Thyroid gland (tissue), 4 donors: ENCODE data around the gene DPEP1. TPM values are rescaled to one million over a fixed set of nuclear protein-coding genes. Genes with fewer than 3 reads are reported as not detected.
A peak's percentile ranks its signal among the peaks of the same experiment; 100 is the strongest.

ENCODE experiments used
- DNase-seq, 2 donors: peaks; one replicate each; pipeline ENCODE4 v3.0.0-alpha.2; 2019
- H3K27ac ChIP-seq, 3 donors: fragments of 200-600 bp; sonication (generic); 1 replicate in 2 of 3; 2 replicates in 1 of 3; pipeline ENCODE4 v1.5.1; 2016 to 2019; ENCODE audit warnings: mild to moderate bottlenecking in 1 of 3, moderate library complexity in 1 of 3
- H3K27me3 ChIP-seq: fragments of 200-600 bp; sonication (generic); one replicate; pipeline ENCODE4 v1.5.1; 2019
- H3K36me3 ChIP-seq, 2 donors: fragments of 200-600 bp; sonication (generic); one replicate each; pipeline ENCODE4 v1.5.1; 2016 to 2019
- H3K4me1 ChIP-seq, 2 donors: fragments of 200-600 bp; sonication (generic); one replicate each; pipeline ENCODE4 v1.5.1; 2017 to 2019
- H3K4me3 ChIP-seq, 3 donors: fragments of 200-600 bp; sonication (generic); replicated peaks in 1 of 3; 1 replicate in 2 of 3; 2 replicates in 1 of 3; pipeline ENCODE4 v1.5.1; 2016; ENCODE audit warnings: mild to moderate bottlenecking in 1 of 3
- H3K9me3 ChIP-seq: fragments of 200-600 bp; sonication (generic); one replicate; pipeline ENCODE4 v1.5.1; 2017
- CTCF ChIP-seq, 6 experiments: fragments of 200-600 bp in 3 of 6; fragments of 450-650 bp in 3 of 6; sonication (generic) in 3 of 6; IDR thresholded peaks; one replicate each; pipeline ENCODE4 v1.5.1; 2016 to 2019; ENCODE audit warnings: antibody characterized with exemption in 6 of 6, mild to moderate bottlenecking in 2 of 6, inconsistent platforms in 1 of 6, moderate library complexity in 1 of 6
- POLR2A ChIP-seq, 2 donors: fragments of 450-650 bp; IDR thresholded peaks; one replicate each; pipeline ENCODE4 v1.6.1; 2017; ENCODE audit warnings: antibody characterized with exemption in 2 of 2, mild to moderate bottlenecking in 2 of 2, moderate library complexity in 1 of 2
- WGBS, 2 donors: methylation state at CpG; one replicate each; pipeline ENCODE4 v1.1.5; 2017; 5-methylcytosine and 5-hydroxymethylcytosine counted together
- intact Hi-C: fragments of 100-400 bp; cut with DNase I; formaldehyde crosslinking; loops from one replicate; pipeline ENCODE4 v1.15.1; 2023
- total RNA-seq, 4 donors: library from RNA; depleted of rRNA; stranded (reverse); fragments of >200 nt; gene quantifications; one replicate each; pipeline ENCODE4 v1.2.3, GENCODE V29; 2016

Gene DPEP1
- total RNA-seq, 4 donors from 2014 or later, result 0.29 to 5.0 (median 1.3) TPM

- Histone ChIP-seq H3K27ac (no peak overlapping the region), H3K4me1 (peaks cover 0 to 4% of the 10 kb centered on the region in 2 donors), H3K36me3 (no peaks in the 10 kb centered on the region), H3K27me3 (no peaks in the 10 kb centered on the region), H3K4me3 (no peak overlapping the region), H3K9me3 (no peaks in the 10 kb centered on the region)
- DNase-seq, result no peak
- TF ChIP-seq POLR2A (IDR thresholded peaks at IDR 0.05), result no peak
- no peak for TF ChIP-seq CTCF (IDR thresholded peaks at IDR 0.05)
- WGBS, 2 donors, result 86 to 95% methylated on average over 4 to 8 of the region's 13 CpGs
- intact Hi-C loops, result no loop called here
These were observed 1.7 kb downstream of the DPEP1 start for GRCh38 chr16:89615176-89615575.

- H3K36me3 ChIP-seq, result no peaks in the 10 kb centered on the region
- no peak overlapping the region for H3K27ac ChIP-seq
- H3K27me3 ChIP-seq, result no peaks in the 10 kb centered on the region
- H3K4me1 ChIP-seq, result peaks cover 0 to 4% of the 10 kb centered on the region in 2 donors
- no peak overlapping the region for H3K4me3 ChIP-seq
- WGBS, 2 donors, result 48 to 66% methylated on average over 7 to 12 of the region's 17 CpGs
- TF ChIP-seq CTCF (IDR thresholded peaks at IDR 0.05) (peak in 4 of 6 experiments; percentile 25 to 39 (median 33)), POLR2A (IDR thresholded peaks at IDR 0.05) (no peak)
- DNase-seq, result no peak
- intact Hi-C loops, result no loop called here
- H3K9me3 ChIP-seq, result no peaks in the 10 kb centered on the region
These were observed 2.2 kb downstream of the DPEP1 start for GRCh38 chr16:89615596-89616090.

- Histone ChIP-seq H3K27me3 (no peaks in the 10 kb centered on the region), H3K9me3 (no peaks in the 10 kb centered on the region), H3K27ac (no peak overlapping the region), H3K36me3 (no peaks in the 10 kb centered on the region), H3K4me1 (peaks cover 0 to 4% of the 10 kb centered on the region in 2 donors), H3K4me3 (no peak overlapping the region)
- 77 to 79% methylated on average over 20 of the region's 20 CpGs for WGBS, 2 donors
- TF ChIP-seq POLR2A (IDR thresholded peaks at IDR 0.05) (no peak), CTCF (IDR thresholded peaks at IDR 0.05) (no peak)
- no peak for DNase-seq
- intact Hi-C loops, result no loop called here
These were observed 3.2 kb downstream of the DPEP1 start for GRCh38 chr16:89616623-89617022.

- Histone ChIP-seq H3K9me3 (no peaks in the 10 kb centered on the region), H3K36me3 (no peaks in the 10 kb centered on the region), H3K27ac (no peak overlapping the region), H3K4me1 (peaks cover 0 to 4% of the 10 kb centered on the region in 2 donors), H3K4me3 (no peak overlapping the region), H3K27me3 (no peaks in the 10 kb centered on the region)
- DNase-seq, result no peak
- 64 to 71% methylated on average over 6 of the region's 6 CpGs for WGBS, 2 donors
- TF ChIP-seq CTCF (IDR thresholded peaks at IDR 0.05) (no peak), POLR2A (IDR thresholded peaks at IDR 0.05) (no peak)
- intact Hi-C loops, result no loop called here
These were observed 3.6 kb downstream of the DPEP1 start for GRCh38 chr16:89617036-89617435.

- H3K4me3 ChIP-seq, result no peak overlapping the region
- H3K27ac ChIP-seq, result no peak overlapping the region
- WGBS, 2 donors, result 39 to 45% methylated on average over 16 of the region's 16 CpGs
- peak; percentile 14 to 34 for DNase-seq
- H3K36me3 ChIP-seq, result no peaks in the 10 kb centered on the region
- H3K9me3 ChIP-seq, result no peaks in the 10 kb centered on the region
- TF ChIP-seq CTCF (IDR thresholded peaks at IDR 0.05) (no peak), POLR2A (IDR thresholded peaks at IDR 0.05) (no peak)
- peaks cover 0 to 4% of the 10 kb centered on the region in 2 donors for H3K4me1 ChIP-seq
- intact Hi-C loops, result no loop called here
- H3K27me3 ChIP-seq, result no peaks in the 10 kb centered on the region
These were observed 4.9 kb downstream of the DPEP1 start for GRCh38 chr16:89618109-89618998.
